ENCODE results near the gene RHOJ. TPM values are rescaled to one million over a fixed set of nuclear protein-coding genes. Genes with fewer than 3 reads are reported as not detected.

The RHOJ gene
- total and polyA plus RNA-seq, 2 experiments from 2014 or later = 0.17 TPM; not detected in 1

DNA sequence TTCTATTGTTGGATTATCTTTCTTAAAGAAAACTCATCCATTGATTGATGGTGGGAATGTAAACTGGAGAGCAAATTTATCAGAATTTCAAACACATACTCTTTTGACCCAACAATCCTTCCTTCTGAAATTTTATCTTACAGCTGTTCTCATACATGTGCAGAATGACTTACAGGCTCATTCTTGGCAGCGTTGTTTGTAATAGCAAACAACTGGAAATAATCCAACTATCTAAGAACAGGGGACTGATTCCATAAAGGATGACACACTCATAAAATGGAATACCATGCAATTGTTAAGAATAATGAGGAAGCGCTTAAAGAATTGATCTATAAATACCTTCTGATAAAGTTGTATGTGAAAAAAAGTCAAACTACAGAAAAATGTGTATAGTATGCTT lies 24.0 kb downstream of the RHOJ start:
- Histone ChIP-seq H3K27ac (ENCODE audit: low read depth) (no peak overlapping the region), H3K4me1 (ENCODE audit: insufficient read depth) (no peaks in the 10 kb centered on the region), H3K9me2 (ENCODE audit: insufficient read depth) (no peaks in the 10 kb centered on the region), H3K79me2 (replicated peaks; ENCODE audit: insufficient read depth) (no peaks in the 10 kb centered on the region), H3K4me3 (no peak overlapping the region), H2AFZ (no peak overlapping the region), H3K27me3 (ENCODE audit: insufficient read depth) (no peaks in the 10 kb centered on the region), H3F3A (replicated peaks; ENCODE audit: low read depth) (no peaks in the 10 kb centered on the region), H4K20me1 (replicated peaks; ENCODE audit: insufficient read depth) (no peaks in the 10 kb centered on the region), H3K36me3 (ENCODE audit: insufficient read depth) (no peaks in the 10 kb centered on the region), H3K4me2 (no peak overlapping the region)
- H3K4me3 Mint-ChIP-seq = no peak overlapping the region
- no peaks in the 10 kb centered on the region for H3K9me3 Mint-ChIP-seq
- TF ChIP-seq, protein P1, sequence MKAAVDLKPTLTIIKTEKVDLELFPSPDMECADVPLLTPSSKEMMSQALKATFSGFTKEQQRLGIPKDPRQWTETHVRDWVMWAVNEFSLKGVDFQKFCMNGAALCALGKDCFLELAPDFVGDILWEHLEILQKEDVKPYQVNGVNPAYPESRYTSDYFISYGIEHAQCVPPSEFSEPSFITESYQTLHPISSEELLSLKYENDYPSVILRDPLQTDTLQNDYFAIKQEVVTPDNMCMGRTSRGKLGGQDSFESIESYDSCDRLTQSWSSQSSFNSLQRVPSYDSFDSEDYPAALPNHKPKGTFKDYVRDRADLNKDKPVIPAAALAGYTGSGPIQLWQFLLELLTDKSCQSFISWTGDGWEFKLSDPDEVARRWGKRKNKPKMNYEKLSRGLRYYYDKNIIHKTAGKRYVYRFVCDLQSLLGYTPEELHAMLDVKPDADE (IDR thresholded peaks at IDR 0.05) = no peak
- TF ChIP-seq, protein P2, sequence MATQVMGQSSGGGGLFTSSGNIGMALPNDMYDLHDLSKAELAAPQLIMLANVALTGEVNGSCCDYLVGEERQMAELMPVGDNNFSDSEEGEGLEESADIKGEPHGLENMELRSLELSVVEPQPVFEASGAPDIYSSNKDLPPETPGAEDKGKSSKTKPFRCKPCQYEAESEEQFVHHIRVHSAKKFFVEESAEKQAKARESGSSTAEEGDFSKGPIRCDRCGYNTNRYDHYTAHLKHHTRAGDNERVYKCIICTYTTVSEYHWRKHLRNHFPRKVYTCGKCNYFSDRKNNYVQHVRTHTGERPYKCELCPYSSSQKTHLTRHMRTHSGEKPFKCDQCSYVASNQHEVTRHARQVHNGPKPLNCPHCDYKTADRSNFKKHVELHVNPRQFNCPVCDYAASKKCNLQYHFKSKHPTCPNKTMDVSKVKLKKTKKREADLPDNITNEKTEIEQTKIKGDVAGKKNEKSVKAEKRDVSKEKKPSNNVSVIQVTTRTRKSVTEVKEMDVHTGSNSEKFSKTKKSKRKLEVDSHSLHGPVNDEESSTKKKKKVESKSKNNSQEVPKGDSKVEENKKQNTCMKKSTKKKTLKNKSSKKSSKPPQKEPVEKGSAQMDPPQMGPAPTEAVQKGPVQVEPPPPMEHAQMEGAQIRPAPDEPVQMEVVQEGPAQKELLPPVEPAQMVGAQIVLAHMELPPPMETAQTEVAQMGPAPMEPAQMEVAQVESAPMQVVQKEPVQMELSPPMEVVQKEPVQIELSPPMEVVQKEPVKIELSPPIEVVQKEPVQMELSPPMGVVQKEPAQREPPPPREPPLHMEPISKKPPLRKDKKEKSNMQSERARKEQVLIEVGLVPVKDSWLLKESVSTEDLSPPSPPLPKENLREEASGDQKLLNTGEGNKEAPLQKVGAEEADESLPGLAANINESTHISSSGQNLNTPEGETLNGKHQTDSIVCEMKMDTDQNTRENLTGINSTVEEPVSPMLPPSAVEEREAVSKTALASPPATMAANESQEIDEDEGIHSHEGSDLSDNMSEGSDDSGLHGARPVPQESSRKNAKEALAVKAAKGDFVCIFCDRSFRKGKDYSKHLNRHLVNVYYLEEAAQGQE (IDR thresholded peaks at IDR 0.05; ENCODE audit: unreplicated experiment) = no peak
- TF ChIP-seq CREB1 (CRISPR knock-in tag; IDR thresholded peaks at IDR 0.05; ENCODE audit: low read depth) = no peak
- no peak for TF ChIP-seq EZH2 (IDR thresholded peaks at IDR 0.05; ENCODE audit: low read depth, unreplicated experiment)
- no peak for TF ChIP-seq ZNF331 (CRISPR knock-in tag; IDR thresholded peaks at IDR 0.05; ENCODE audit: low read depth)
- TF ChIP-seq NANOG (IDR thresholded peaks at IDR 0.05; ENCODE audit: borderline replicate concordance) = no peak
- TF ChIP-seq, protein P3, sequence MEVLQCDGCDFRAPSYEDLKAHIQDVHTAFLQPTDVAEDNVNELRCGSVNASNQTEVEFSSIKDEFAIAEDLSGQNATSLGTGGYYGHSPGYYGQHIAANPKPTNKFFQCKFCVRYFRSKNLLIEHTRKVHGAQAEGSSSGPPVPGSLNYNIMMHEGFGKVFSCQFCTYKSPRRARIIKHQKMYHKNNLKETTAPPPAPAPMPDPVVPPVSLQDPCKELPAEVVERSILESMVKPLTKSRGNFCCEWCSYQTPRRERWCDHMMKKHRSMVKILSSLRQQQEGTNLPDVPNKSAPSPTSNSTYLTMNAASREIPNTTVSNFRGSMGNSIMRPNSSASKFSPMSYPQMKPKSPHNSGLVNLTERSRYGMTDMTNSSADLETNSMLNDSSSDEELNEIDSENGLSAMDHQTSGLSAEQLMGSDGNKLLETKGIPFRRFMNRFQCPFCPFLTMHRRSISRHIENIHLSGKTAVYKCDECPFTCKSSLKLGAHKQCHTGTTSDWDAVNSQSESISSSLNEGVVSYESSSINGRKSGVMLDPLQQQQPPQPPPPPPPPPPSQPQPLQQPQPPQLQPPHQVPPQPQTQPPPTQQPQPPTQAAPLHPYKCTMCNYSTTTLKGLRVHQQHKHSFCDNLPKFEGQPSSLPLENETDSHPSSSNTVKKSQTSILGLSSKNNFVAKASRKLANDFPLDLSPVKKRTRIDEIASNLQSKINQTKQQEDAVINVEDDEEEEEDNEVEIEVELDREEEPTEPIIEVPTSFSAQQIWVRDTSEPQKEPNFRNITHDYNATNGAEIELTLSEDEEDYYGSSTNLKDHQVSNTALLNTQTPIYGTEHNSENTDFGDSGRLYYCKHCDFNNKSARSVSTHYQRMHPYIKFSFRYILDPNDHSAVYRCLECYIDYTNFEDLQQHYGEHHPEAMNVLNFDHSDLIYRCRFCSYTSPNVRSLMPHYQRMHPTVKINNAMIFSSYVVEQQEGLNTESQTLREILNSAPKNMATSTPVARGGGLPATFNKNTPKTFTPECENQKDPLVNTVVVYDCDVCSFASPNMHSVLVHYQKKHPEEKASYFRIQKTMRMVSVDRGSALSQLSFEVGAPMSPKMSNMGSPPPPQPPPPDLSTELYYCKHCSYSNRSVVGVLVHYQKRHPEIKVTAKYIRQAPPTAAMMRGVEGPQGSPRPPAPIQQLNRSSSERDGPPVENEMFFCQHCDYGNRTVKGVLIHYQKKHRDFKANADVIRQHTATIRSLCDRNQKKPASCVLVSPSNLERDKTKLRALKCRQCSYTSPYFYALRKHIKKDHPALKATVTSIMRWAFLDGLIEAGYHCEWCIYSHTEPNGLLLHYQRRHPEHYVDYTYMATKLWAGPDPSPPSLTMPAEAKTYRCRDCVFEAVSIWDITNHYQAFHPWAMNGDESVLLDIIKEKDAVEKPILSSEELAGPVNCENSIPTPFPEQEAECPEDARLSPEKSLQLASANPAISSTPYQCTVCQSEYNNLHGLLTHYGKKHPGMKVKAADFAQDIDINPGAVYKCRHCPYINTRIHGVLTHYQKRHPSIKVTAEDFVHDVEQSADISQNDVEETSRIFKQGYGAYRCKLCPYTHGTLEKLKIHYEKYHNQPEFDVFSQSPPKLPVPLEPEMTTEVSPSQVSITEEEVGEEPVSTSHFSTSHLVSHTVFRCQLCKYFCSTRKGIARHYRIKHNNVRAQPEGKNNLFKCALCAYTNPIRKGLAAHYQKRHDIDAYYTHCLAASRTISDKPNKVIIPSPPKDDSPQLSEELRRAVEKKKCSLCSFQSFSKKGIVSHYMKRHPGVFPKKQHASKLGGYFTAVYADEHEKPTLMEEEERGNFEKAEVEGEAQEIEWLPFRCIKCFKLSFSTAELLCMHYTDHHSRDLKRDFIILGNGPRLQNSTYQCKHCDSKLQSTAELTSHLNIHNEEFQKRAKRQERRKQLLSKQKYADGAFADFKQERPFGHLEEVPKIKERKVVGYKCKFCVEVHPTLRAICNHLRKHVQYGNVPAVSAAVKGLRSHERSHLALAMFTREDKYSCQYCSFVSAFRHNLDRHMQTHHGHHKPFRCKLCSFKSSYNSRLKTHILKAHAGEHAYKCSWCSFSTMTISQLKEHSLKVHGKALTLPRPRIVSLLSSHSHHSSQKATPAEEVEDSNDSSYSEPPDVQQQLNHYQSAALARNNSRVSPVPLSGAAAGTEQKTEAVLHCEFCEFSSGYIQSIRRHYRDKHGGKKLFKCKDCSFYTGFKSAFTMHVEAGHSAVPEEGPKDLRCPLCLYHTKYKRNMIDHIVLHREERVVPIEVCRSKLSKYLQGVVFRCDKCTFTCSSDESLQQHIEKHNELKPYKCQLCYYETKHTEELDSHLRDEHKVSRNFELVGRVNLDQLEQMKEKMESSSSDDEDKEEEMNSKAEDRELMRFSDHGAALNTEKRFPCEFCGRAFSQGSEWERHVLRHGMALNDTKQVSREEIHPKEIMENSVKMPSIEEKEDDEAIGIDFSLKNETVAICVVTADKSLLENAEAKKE (CRISPR knock-in tag; IDR thresholded peaks at IDR 0.05) = no peak
- TF ChIP-seq POLR2AphosphoS5 (IDR thresholded peaks at IDR 0.05; ENCODE audit: low read depth) = no peak
- no peak for TF ChIP-seq ZNF114 (CRISPR knock-in tag; IDR thresholded peaks at IDR 0.05)
- TF ChIP-seq JUNB (IDR thresholded peaks at IDR 0.05; ENCODE audit: unreplicated experiment) = no peak
- TF ChIP-seq, protein P4, sequence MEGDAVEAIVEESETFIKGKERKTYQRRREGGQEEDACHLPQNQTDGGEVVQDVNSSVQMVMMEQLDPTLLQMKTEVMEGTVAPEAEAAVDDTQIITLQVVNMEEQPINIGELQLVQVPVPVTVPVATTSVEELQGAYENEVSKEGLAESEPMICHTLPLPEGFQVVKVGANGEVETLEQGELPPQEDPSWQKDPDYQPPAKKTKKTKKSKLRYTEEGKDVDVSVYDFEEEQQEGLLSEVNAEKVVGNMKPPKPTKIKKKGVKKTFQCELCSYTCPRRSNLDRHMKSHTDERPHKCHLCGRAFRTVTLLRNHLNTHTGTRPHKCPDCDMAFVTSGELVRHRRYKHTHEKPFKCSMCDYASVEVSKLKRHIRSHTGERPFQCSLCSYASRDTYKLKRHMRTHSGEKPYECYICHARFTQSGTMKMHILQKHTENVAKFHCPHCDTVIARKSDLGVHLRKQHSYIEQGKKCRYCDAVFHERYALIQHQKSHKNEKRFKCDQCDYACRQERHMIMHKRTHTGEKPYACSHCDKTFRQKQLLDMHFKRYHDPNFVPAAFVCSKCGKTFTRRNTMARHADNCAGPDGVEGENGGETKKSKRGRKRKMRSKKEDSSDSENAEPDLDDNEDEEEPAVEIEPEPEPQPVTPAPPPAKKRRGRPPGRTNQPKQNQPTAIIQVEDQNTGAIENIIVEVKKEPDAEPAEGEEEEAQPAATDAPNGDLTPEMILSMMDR (conservative IDR thresholded peaks at IDR 0.05; ENCODE audit: low read depth in 2 of 2) = no peak
- TF ChIP-seq STAT1 (IDR thresholded peaks at IDR 0.05; ENCODE audit: unreplicated experiment) = no peak
- no peak for TF ChIP-seq EZH2phosphoT487 (IDR thresholded peaks at IDR 0.05; ENCODE audit: unreplicated experiment)
- H3K27me3 Mint-ChIP-seq (ENCODE audit: insufficient read depth, low read depth, poor library complexity) = peaks cover 4% of the 10 kb centered on the region
- no peak overlapping the region for H3K27ac Mint-ChIP-seq
- DNase-seq (ENCODE audit: low spot score) (no peak), ATAC-seq (no peak)
- H3K4me1 Mint-ChIP-seq = peaks cover 4% of the 10 kb centered on the region; the same call in 1 of the 3 replicates
- H3K36me3 Mint-ChIP-seq (ENCODE audit: low read depth) = no peaks in the 10 kb centered on the region
